B cell (primary cell): ENCODE data around the gene DOCK4. TPM values are rescaled to one million over a fixed set of nuclear protein-coding genes. Genes with fewer than 3 reads are reported as not detected.

ENCODE experiments used
- ATAC-seq: fragments of 200-7000 bp; cut with Tn5 transposase; one replicate; pipeline ENCODE4 v1.10.0; 2021; ENCODE audit warnings: low read depth, mild to moderate bottlenecking, moderate number of reproducible peaks, moderate library complexity
- CTCF ChIA-PET: fragments of 350-600 bp; sonication (Branson Sonifier 250); formaldehyde crosslinking; loops from one replicate; lab custom pipeline; 2021; ENCODE audit warnings: antibody characterized with exemption, inconsistent platforms; lab: Charles Lee
- POLR2A ChIA-PET: fragments of 350-600 bp; sonication (Branson Sonifier 250); formaldehyde crosslinking; loops from one replicate; lab custom pipeline; 2021; ENCODE audit warnings: antibody characterized with exemption; lab: Charles Lee
- DNase-seq: peaks from one replicate; pipeline ENCODE4 v3.0.0; 2013
- H2AFZ ChIP-seq: 2 replicates; pipeline ENCODE4 v1.6.1; 2012; ENCODE audit warnings: mild to moderate bottlenecking, low read depth, low read length; ENCODE audit not compliant: insufficient read depth, poor library complexity, severe bottlenecking
- H3K27ac ChIP-seq, 2 donors: 1 replicate in 1 of 2; 2 replicates in 1 of 2; pipeline ENCODE4 v1.5.1; 2012 to 2013; ENCODE audit warnings: low read length in 2 of 2, mild to moderate bottlenecking in 2 of 2, moderate library complexity in 1 of 2
- H3K27me3 ChIP-seq, 4 experiments: fragments of 200-600 bp in 1 of 4; sonication (generic) in 1 of 4; replicated peaks in 1 of 4; 1 replicate in 2 of 4; 2 replicates in 2 of 4; pipeline versions ENCODE4 v1.6.1 to v1.7.0; 2013 to 2016; ENCODE audit warnings: low read length in 3 of 4, mild to moderate bottlenecking in 2 of 4, mixed read lengths in 1 of 4, moderate library complexity in 1 of 4; ENCODE audit not compliant: insufficient read depth in 4 of 4, control insufficient read depth in 3 of 4; ENCODE audit errors: control extremely low read depth in 1 of 4
- H3K36me3 ChIP-seq, 2 experiments: replicated peaks in 1 of 2; 1 replicate in 1 of 2; 2 replicates in 1 of 2; pipeline versions ENCODE4 v1.6.1 to v1.7.1; 2013; ENCODE audit warnings: low read length in 1 of 2; ENCODE audit not compliant: insufficient read depth in 2 of 2, control insufficient read depth in 1 of 2; ENCODE audit errors: control extremely low read depth in 1 of 2, extremely low read depth in 1 of 2
- H3K4me1 ChIP-seq, 2 donors: fragments of 200-600 bp in 1 of 2; sonication (generic) in 1 of 2; 1 replicate in 1 of 2; 2 replicates in 1 of 2; pipeline versions ENCODE4 v1.5.1 to v1.6.1; 2013 to 2017; ENCODE audit warnings: low read length in 2 of 2; ENCODE audit not compliant: control insufficient read depth in 2 of 2, insufficient read depth in 2 of 2
- H3K4me2 ChIP-seq: replicated peaks from 2 replicates; pipeline ENCODE3; 2012; ENCODE audit warnings: mild to moderate bottlenecking, low read depth, low read length; ENCODE audit not compliant: poor library complexity, severe bottlenecking
- H3K4me3 ChIP-seq, 5 experiments: fragments of 200-600 bp in 1 of 5; sonication (generic) in 1 of 5; 1 replicate in 3 of 5; 2 replicates in 2 of 5; pipeline versions ENCODE4 v1.5.1 to v1.7.0; 2011 to 2016; ENCODE audit warnings: low read length in 4 of 5, mild to moderate bottlenecking in 4 of 5, low read depth in 2 of 5, control low read depth in 1 of 5, moderate library complexity in 1 of 5; ENCODE audit not compliant: insufficient read depth in 1 of 5; ENCODE audit errors: control extremely low read depth in 1 of 5, extremely low read depth in 1 of 5
- H3K79me2 ChIP-seq: fragments of 200-600 bp; sonication (generic); one replicate; pipeline ENCODE4 v1.6.0; 2016; ENCODE audit warnings: low read length; ENCODE audit not compliant: control insufficient read depth, insufficient read depth
- H3K9ac ChIP-seq: fragments of 200-600 bp; sonication (generic); 2 replicates; pipeline ENCODE4 v1.6.1; 2017; ENCODE audit warnings: mild to moderate bottlenecking, low read length, moderate library complexity
- H3K9me3 ChIP-seq, 3 donors: one replicate each; pipeline versions ENCODE4 v1.6.1 to v1.7.1; 2013; ENCODE audit warnings: low read length in 2 of 3; ENCODE audit not compliant: control insufficient read depth in 2 of 3, insufficient read depth in 1 of 3; ENCODE audit errors: control extremely low read depth in 1 of 3
- H4K20me1 ChIP-seq: 2 replicates; pipeline ENCODE4 v1.6.0; 2012; ENCODE audit warnings: mild to moderate bottlenecking, low read length; ENCODE audit not compliant: insufficient read depth, control insufficient read depth, poor library complexity, severe bottlenecking
- H3K27ac Mint-ChIP-seq: one replicate; pipeline ENCODE4 v1.8.0; 2021; ENCODE audit warnings: mixed read lengths
- H3K27me3 Mint-ChIP-seq: one replicate; pipeline ENCODE4 v1.8.0; 2021; ENCODE audit warnings: mixed read lengths
- H3K4me1 Mint-ChIP-seq: one replicate; pipeline ENCODE4 v1.8.0; 2021; ENCODE audit warnings: mixed read lengths
- H3K4me3 Mint-ChIP-seq: one replicate; pipeline ENCODE4 v1.8.0; 2021; ENCODE audit warnings: mixed read lengths
- H3K9me3 Mint-ChIP-seq: one replicate; pipeline ENCODE4 v1.8.0; 2022; ENCODE audit warnings: mixed read lengths; ENCODE audit not compliant: insufficient read depth
- EZH2 ChIP-seq: IDR thresholded peaks from 2 replicates; pipeline ENCODE4 v1.6.1; 2012; ENCODE audit warnings: borderline replicate concordance, low read depth, mild to moderate bottlenecking, moderate library complexity, low read length; ENCODE audit not compliant: insufficient read depth, poor library complexity, severe bottlenecking
- WGBS: methylation state at CpG from one replicate; pipeline ENCODE4 v1.1.5; 2013; ENCODE audit warnings: missing lambda C conversion rate; ENCODE audit not compliant: insufficient coverage; 5-methylcytosine and 5-hydroxymethylcytosine counted together
- intact Hi-C: fragments of 100-400 bp; cut with micrococcal nuclease; formaldehyde crosslinking; loops from one replicate; pipeline ENCODE4 v1.10.0; 2022
- polyA plus RNA-seq: library from polyadenylated mRNA; depleted of rRNA; stranded (reverse); fragments of >200 nt; gene quantifications from 2 replicates; pipeline ENCODE4 v1.2.3, GENCODE V29; 2012
- total RNA-seq, 2 donors: library from RNA; stranded (reverse); fragments of 120-200 nt in 1 of 2; gene quantifications; 1 replicate in 1 of 2; 2 replicates in 1 of 2; pipeline versions ENCODE4 v1.2.3 to v1.2.4, GENCODE V29; 2013 to 2022
- TF ChIP-seq, protein P1 (sequence below): fragments of 200-600 bp; IDR thresholded peaks from one replicate; pipeline ENCODE4 v1.8.0; 2022; ENCODE audit warnings: antibody characterized with exemption, mild to moderate bottlenecking

Gene DOCK4
- total and polyA plus RNA-seq, 2 donors (not counting 1 experiment from before 2014, with no cell fraction given) = 0.03 to 4.1 TPM

- WGBS = no CpG with 5 or more reads among the region's 4 CpGs
- H2AFZ ChIP-seq = no peak overlapping the region
- intact Hi-C loops = no loop called here
- peaks cover 0 to 3% (median 0%) of the 10 kb centered on the region in 3 donors for H3K9me3 ChIP-seq
- Mint-ChIP-seq H3K27ac (no peak overlapping the region), H3K27me3 (peaks cover under 1% of the 10 kb centered on the region), H3K4me1 (no peaks in the 10 kb centered on the region), H3K9me3 (no peaks in the 10 kb centered on the region), H3K4me3 (no peak overlapping the region)
- ChIA-PET CTCF (no interaction called here), POLR2A (no interaction called here)
- no peak overlapping the region for H3K9ac ChIP-seq
- no peaks in the 10 kb centered on the region for H4K20me1 ChIP-seq
- H3K4me1 ChIP-seq = no peaks in the 10 kb centered on the region
- DNase-seq = no peak
- H3K4me2 ChIP-seq = no peak overlapping the region
- TF ChIP-seq, protein P1, sequence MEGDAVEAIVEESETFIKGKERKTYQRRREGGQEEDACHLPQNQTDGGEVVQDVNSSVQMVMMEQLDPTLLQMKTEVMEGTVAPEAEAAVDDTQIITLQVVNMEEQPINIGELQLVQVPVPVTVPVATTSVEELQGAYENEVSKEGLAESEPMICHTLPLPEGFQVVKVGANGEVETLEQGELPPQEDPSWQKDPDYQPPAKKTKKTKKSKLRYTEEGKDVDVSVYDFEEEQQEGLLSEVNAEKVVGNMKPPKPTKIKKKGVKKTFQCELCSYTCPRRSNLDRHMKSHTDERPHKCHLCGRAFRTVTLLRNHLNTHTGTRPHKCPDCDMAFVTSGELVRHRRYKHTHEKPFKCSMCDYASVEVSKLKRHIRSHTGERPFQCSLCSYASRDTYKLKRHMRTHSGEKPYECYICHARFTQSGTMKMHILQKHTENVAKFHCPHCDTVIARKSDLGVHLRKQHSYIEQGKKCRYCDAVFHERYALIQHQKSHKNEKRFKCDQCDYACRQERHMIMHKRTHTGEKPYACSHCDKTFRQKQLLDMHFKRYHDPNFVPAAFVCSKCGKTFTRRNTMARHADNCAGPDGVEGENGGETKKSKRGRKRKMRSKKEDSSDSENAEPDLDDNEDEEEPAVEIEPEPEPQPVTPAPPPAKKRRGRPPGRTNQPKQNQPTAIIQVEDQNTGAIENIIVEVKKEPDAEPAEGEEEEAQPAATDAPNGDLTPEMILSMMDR = no peak
- TF ChIP-seq EZH2 = no peak
- H3K27me3 ChIP-seq = no peaks in the 10 kb centered on the region
- H3K27ac ChIP-seq = no peak overlapping the region
- no peak overlapping the region for H3K4me3 ChIP-seq
- H3K36me3 ChIP-seq = no peaks in the 10 kb centered on the region
- H3K79me2 ChIP-seq = no peaks in the 10 kb centered on the region
- ATAC-seq = no peak
Measured at GRCh38 chr7:112050250-112050881, 155.8 kb downstream of the DOCK4 start.

GRCh38 chr7:112049555-112050249 lies 156.5 kb downstream of the DOCK4 start:
- H2AFZ ChIP-seq = no peak overlapping the region
- no peaks in the 10 kb centered on the region for H3K79me2 ChIP-seq
- no peak overlapping the region for H3K4me3 Mint-ChIP-seq
- no peaks in the 10 kb centered on the region for H3K4me1 ChIP-seq
- TF ChIP-seq, protein P1 = no peak
- TF ChIP-seq EZH2 = no peak
- no peaks in the 10 kb centered on the region for H3K4me1 Mint-ChIP-seq
- ChIA-PET CTCF (no interaction called here), POLR2A (no interaction called here)
- no peaks in the 10 kb centered on the region for H3K9me3 Mint-ChIP-seq
- no CpG with 5 or more reads among the region's 2 CpGs for WGBS
- H3K27ac Mint-ChIP-seq = no peak overlapping the region
- no peak overlapping the region for H3K27ac ChIP-seq
- no peak overlapping the region for H3K9ac ChIP-seq
- H3K9me3 ChIP-seq = peaks cover 0 to 3% (median 0%) of the 10 kb centered on the region in 3 donors
- H3K4me3 ChIP-seq = no peak overlapping the region
- peaks cover 0 to 3% (median under 1%) of the 10 kb centered on the region in 4 experiments for H3K27me3 ChIP-seq
- intact Hi-C loops = no loop called here
- H3K4me2 ChIP-seq = no peak overlapping the region
- H4K20me1 ChIP-seq = no peaks in the 10 kb centered on the region
- ATAC-seq = no peak
- H3K27me3 Mint-ChIP-seq = peaks cover 6% of the 10 kb centered on the region
- no peak for DNase-seq
- H3K36me3 ChIP-seq = no peaks in the 10 kb centered on the region
